WTC11 (cell line): Measurements from ENCODE around the gene PRKCG.

Source experiments
- GTF2I ChIP-seq: fragments of 250-450 bp; sonication (Bioruptor Pico); conservative IDR thresholded peaks from 2 replicates; pipeline ENCODE4 v1.4.0; 2021; ENCODE audit warnings: mild to moderate bottlenecking
- JUN ChIP-seq: sonication (generic); formaldehyde crosslinking; IDR thresholded peaks from 2 replicates; pipeline ENCODE4 v1.8.0; 2023; ENCODE audit warnings: mild to moderate bottlenecking, missing genetic modification reagents
- NR3C1 ChIP-seq: sonication (generic); formaldehyde crosslinking; conservative IDR thresholded peaks from 2 replicates; pipeline ENCODE4 v1.8.1; 2023; ENCODE audit warnings: low read depth, mild to moderate bottlenecking, missing genetic modification reagents
- TF ChIP-seq, protein P1 (sequence below): sonication (generic); formaldehyde crosslinking; conservative IDR thresholded peaks from 2 replicates; pipeline ENCODE4 v1.8.1; 2022; ENCODE audit warnings: mild to moderate bottlenecking, missing genetic modification reagents
- TF ChIP-seq, protein P2 (sequence below): fragments of 200-600 bp; IDR thresholded peaks from 2 replicates; pipeline ENCODE4 v1.8.0; 2022; ENCODE audit warnings: antibody characterized with exemption

DNA sequence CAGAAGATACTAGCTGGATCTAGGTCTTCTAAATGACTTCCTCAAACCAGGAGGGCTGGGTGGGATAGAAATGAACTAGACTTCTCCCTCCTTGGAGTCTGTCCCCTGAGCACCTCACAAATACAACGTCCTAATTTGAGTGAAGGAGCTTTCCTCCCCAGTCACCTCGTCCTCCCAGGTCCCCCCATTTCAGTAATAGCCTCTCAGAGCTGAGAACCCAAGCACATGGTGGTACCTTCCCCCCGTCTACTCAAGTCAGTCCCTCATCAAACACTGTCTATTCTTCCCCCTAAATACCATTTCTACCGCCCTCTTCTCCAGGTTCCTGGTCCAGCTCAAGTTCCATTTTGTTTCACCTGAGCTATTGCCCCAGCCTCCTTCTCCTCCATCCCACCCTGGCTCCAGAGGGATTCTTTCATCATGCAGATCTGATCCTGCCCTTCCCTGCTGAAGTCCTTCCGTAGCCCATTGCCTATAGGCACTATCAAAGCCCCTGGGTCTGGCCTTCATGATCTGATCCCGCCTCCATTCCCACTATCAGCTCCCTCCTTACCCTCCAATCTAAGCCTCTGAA, 5.3 kb upstream of the PRKCG start:
- TF ChIP-seq, protein P1, sequence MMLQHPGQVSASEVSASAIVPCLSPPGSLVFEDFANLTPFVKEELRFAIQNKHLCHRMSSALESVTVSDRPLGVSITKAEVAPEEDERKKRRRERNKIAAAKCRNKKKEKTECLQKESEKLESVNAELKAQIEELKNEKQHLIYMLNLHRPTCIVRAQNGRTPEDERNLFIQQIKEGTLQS (CRISPR knock-in tag): no peak
- TF ChIP-seq JUN (CRISPR knock-in tag) (no peak), NR3C1 (CRISPR knock-in tag) (no peak), GTF2I (CRISPR knock-in tag) (no peak)
- TF ChIP-seq, protein P2, sequence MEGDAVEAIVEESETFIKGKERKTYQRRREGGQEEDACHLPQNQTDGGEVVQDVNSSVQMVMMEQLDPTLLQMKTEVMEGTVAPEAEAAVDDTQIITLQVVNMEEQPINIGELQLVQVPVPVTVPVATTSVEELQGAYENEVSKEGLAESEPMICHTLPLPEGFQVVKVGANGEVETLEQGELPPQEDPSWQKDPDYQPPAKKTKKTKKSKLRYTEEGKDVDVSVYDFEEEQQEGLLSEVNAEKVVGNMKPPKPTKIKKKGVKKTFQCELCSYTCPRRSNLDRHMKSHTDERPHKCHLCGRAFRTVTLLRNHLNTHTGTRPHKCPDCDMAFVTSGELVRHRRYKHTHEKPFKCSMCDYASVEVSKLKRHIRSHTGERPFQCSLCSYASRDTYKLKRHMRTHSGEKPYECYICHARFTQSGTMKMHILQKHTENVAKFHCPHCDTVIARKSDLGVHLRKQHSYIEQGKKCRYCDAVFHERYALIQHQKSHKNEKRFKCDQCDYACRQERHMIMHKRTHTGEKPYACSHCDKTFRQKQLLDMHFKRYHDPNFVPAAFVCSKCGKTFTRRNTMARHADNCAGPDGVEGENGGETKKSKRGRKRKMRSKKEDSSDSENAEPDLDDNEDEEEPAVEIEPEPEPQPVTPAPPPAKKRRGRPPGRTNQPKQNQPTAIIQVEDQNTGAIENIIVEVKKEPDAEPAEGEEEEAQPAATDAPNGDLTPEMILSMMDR: no peak
